ENCODE measurements around the gene CXCL1.

- TF ChIP-seq, protein P1, sequence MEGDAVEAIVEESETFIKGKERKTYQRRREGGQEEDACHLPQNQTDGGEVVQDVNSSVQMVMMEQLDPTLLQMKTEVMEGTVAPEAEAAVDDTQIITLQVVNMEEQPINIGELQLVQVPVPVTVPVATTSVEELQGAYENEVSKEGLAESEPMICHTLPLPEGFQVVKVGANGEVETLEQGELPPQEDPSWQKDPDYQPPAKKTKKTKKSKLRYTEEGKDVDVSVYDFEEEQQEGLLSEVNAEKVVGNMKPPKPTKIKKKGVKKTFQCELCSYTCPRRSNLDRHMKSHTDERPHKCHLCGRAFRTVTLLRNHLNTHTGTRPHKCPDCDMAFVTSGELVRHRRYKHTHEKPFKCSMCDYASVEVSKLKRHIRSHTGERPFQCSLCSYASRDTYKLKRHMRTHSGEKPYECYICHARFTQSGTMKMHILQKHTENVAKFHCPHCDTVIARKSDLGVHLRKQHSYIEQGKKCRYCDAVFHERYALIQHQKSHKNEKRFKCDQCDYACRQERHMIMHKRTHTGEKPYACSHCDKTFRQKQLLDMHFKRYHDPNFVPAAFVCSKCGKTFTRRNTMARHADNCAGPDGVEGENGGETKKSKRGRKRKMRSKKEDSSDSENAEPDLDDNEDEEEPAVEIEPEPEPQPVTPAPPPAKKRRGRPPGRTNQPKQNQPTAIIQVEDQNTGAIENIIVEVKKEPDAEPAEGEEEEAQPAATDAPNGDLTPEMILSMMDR (IDR thresholded peaks at IDR 0.05): no peak
- TF ChIP-seq POLR2A (IDR thresholded peaks at IDR 0.05): no peak
Observed at GRCh38 chr4:73914071-73914470, 44.9 kb downstream of the CXCL1 start.
